Cardiac muscle cell (in vitro differentiated cells and primary cell): Measurements from ENCODE around the gene OR2D2. TPM values are rescaled to one million over a fixed set of nuclear protein-coding genes. Genes with fewer than 3 reads are reported as not detected.

ENCODE experiments used
- DNase-seq, 2 donors: peaks; one replicate each; pipeline versions ENCODE4 v3.0.0 to v3.0.0-alpha.2; 2010 to 2017; ENCODE audit warnings: low read depth in 1 of 2, low spot score in 1 of 2
- H3K27ac ChIP-seq: fragments of 200-600 bp; sonication (generic); 2 replicates; pipeline ENCODE4 v1.5.1; 2016
- H3K27me3 ChIP-seq: fragments of 200-600 bp; sonication (generic); 2 replicates; pipeline ENCODE4 v1.6.0; 2016; ENCODE audit warnings: control low read depth
- H3K36me3 ChIP-seq: fragments of 200-600 bp; sonication (generic); 2 replicates; pipeline ENCODE4 v1.5.1; 2016; ENCODE audit warnings: control low read depth
- H3K4me1 ChIP-seq: fragments of 200-600 bp; sonication (generic); 2 replicates; pipeline ENCODE4 v1.8.1; 2017; ENCODE audit warnings: low read depth, mild to moderate bottlenecking, mixed run types
- H3K4me3 ChIP-seq: fragments of 200-600 bp; sonication (generic); 2 replicates; pipeline ENCODE4 v1.5.1; 2016; ENCODE audit warnings: mild to moderate bottlenecking
- H3K9me3 ChIP-seq: fragments of 200-600 bp; sonication (generic); 2 replicates; pipeline ENCODE4 v1.5.1; 2017; ENCODE audit warnings: low read depth, mild to moderate bottlenecking, control low read depth
- polyA plus RNA-seq: library from polyadenylated mRNA; unstranded; fragments of >200 nt; fragmentation: Nextera tagmentation; extraction: Ambion mirVana; gene quantifications from 2 replicates; pipeline ENCODE4 v1.2.1, GENCODE V29; 2016
- total RNA-seq: library from RNA; depleted of rRNA; stranded (reverse); fragments of >200 nt; gene quantifications from 2 replicates; pipeline ENCODE4 v1.2.3, GENCODE V29; 2016
- TF ChIP-seq, protein P1 (sequence below): IDR thresholded peaks from 2 replicates; pipeline ENCODE4 v1.5.1; 2012; ENCODE audit warnings: low read depth, mild to moderate bottlenecking, low read length

OR2D2 gene
- total RNA-seq (not detected in 2 replicates), polyA plus RNA-seq (not detected in 2 replicates)

- no peak for DNase-seq
- Histone ChIP-seq H3K27ac (no peak within 1 kb of the TSS), H3K4me1 (no peaks in the 10 kb centered on the region), H3K36me3 (no peaks in the 10 kb centered on the region), H3K9me3 (no peaks in the 10 kb centered on the region), H3K4me3 (no peak within 1 kb of the TSS), H3K27me3 (no peaks in the 10 kb centered on the region)
- TF ChIP-seq, protein P1, sequence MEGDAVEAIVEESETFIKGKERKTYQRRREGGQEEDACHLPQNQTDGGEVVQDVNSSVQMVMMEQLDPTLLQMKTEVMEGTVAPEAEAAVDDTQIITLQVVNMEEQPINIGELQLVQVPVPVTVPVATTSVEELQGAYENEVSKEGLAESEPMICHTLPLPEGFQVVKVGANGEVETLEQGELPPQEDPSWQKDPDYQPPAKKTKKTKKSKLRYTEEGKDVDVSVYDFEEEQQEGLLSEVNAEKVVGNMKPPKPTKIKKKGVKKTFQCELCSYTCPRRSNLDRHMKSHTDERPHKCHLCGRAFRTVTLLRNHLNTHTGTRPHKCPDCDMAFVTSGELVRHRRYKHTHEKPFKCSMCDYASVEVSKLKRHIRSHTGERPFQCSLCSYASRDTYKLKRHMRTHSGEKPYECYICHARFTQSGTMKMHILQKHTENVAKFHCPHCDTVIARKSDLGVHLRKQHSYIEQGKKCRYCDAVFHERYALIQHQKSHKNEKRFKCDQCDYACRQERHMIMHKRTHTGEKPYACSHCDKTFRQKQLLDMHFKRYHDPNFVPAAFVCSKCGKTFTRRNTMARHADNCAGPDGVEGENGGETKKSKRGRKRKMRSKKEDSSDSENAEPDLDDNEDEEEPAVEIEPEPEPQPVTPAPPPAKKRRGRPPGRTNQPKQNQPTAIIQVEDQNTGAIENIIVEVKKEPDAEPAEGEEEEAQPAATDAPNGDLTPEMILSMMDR = no peak
Observed at GRCh38 chr11:6892400-6892799, at the start of gene OR2D2. OR2D2 (minus strand) TSS chr11:6892500; CDS start chr11:6892500, 0 bp downstream.

DNA sequence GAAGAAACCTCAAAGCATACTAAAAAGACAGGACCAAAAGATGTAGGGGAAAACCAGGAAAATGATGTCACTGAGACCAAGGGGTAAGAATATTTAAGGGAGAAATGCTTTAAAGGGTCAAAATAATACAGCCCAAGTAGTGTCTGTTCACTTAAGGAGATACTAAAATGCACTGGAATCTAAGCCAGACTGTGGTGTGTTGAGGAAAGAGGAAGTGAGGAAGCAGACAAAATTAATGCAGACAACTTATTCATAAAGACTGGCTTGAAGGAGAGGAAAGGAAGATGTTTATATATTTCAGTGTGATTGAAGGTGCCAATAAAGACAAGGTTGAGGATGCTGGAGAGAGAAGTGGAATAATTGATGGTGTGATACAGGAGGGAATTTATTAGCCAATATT, 49.7 kb upstream of the OR2D2 start:
- DNase-seq = no peak
- no peak overlapping the region for H3K4me3 ChIP-seq
- no peaks in the 10 kb centered on the region for H3K4me1 ChIP-seq
- H3K27me3 ChIP-seq = no peaks in the 10 kb centered on the region
- H3K36me3 ChIP-seq = no peaks in the 10 kb centered on the region
- no peaks in the 10 kb centered on the region for H3K9me3 ChIP-seq
- TF ChIP-seq, protein P1 = no peak
- H3K27ac ChIP-seq = no peak overlapping the region

DNA sequence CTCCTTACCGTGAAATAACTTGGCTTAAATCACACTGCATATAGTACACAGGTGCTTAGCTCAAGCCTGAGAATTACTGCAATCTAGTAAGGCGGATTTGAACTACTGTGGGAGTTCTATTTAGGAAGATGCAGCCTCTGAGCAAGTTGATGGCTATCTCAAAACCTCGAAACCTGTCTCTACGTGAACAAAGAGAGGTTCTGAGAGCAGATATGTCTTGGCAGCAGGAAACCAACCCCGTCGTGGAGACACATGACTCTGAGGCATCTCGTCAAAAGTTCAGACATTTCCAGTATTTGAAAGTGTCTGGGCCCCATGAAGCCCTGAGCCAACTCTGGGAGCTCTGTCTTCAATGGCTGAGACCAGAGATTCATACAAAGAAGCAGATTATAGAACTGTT, 39.8 kb upstream of the OR2D2 start:
- Histone ChIP-seq H3K4me3 (no peak overlapping the region), H3K4me1 (peaks cover 6% of the 10 kb centered on the region), H3K27me3 (no peaks in the 10 kb centered on the region), H3K36me3 (no peaks in the 10 kb centered on the region), H3K27ac (no peak overlapping the region), H3K9me3 (no peaks in the 10 kb centered on the region)
- TF ChIP-seq, protein P1 = no peak
- DNase-seq = no peak

- Histone ChIP-seq H3K4me3 (no peak overlapping the region), H3K27me3 (no peaks in the 10 kb centered on the region), H3K9me3 (no peaks in the 10 kb centered on the region), H3K4me1 (peaks cover 8% of the 10 kb centered on the region), H3K27ac (no peak overlapping the region), H3K36me3 (no peaks in the 10 kb centered on the region)
- peak in 1 of 2 donors; percentile 60 for DNase-seq
- TF ChIP-seq, protein P1 = no peak
Observed at GRCh38 chr11:6931146-6931713, 38.9 kb upstream of the OR2D2 start.

- no peak for DNase-seq
- Histone ChIP-seq H3K4me1 (peaks cover 8% of the 10 kb centered on the region), H3K27me3 (no peaks in the 10 kb centered on the region), H3K9me3 (no peaks in the 10 kb centered on the region), H3K4me3 (no peak overlapping the region), H3K27ac (no peak overlapping the region), H3K36me3 (no peaks in the 10 kb centered on the region)
- TF ChIP-seq, protein P1 = no peak
Observed at GRCh38 chr11:6928916-6929315, 36.6 kb upstream of the OR2D2 start.
